Kasumi-1 (cell line): ENCODE results near the gene OSBP.
"Not testable (repeated sequence)": the region's sequence is repeated elsewhere in the genome, so short reads cannot be mapped to it uniquely, and the experiment has no call there.

ENCODE experiments used
- DNase-seq, 2 experiments: peaks; one replicate each; lab custom pipeline; 2025; lab: John Stamatoyannopoulos, UW

Gene OSBP

DNA sequence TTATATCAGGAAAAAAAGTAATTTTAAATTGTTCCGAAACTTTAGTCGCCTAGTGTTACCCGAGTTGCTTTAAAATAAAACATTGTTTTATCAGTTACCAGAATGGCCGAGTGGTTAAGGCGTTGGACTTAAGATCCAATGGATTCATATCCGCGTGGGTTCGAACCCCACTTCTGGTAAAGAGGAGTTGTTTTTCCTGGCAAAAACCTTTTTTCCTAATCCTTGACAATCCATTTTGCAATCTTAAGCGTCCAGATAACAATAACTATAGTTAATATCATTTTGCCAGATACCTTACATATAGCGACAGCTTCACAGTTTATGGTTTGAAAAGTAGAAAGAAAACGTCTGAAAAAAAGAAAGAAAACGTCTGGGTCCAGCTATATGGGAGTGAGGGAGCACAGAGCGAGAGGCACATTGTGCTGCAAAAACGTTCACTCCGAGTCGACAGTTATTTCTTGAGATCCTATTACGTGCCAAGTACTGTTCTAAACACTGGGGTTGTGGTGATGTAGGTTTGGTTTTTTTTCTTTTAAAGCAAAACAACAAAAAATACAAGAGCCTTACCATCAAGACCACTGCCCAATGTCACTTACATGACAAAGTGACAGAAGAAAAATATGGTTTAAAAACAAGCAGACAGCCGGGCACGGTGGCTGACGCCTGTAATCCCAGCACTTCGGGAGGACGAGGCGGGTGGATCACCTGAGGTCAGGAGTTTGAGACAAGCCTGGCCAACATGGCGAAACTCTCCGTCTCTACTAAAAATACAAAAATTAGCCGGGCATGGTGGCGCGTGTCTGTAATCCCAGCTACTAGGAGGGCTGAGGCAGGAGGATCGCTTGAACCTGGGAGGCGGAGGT is 63.7 kb downstream of the OSBP start:
- peak; percentile 64 to 67 for DNase-seq

DNA sequence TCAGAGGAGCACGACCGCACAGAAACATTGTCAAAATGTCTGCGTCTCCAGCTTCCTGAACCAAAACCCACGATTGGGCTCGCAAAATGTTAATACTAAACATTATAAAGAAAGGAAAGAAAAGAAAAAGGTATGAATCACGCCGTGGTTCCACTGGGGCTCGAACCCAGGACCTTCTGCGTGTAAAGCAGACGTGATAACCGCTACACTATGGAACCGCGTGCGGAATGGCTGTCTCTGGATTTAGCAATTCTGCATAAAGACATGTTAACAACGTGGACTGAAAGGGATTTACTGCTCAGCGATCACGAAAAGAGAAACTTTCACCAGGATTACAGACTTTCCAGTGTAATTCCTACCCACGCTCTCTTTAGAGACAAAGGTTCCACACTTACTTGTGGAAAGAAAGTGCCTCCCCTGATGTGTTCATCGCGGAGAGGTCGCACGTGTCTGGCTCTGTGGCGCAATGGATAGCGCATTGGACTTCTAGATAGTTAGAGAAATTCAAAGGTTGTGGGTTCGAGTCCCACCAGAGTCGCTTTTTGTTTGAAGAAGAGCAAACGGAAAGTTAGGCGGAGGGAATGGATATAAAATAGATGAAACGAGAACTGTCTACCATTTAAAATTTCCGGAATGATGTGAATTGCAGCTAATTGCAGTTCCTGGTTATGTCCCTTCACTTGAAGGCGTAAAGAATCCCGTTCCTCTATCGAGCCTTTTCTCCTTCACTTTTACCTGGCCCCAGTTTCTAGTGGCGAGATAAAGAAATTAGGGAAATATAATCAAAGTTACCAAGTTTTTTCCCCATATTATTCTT is 64.5 kb downstream of the OSBP start:
- DNase-seq = peak; percentile 86 to 87

DNA sequence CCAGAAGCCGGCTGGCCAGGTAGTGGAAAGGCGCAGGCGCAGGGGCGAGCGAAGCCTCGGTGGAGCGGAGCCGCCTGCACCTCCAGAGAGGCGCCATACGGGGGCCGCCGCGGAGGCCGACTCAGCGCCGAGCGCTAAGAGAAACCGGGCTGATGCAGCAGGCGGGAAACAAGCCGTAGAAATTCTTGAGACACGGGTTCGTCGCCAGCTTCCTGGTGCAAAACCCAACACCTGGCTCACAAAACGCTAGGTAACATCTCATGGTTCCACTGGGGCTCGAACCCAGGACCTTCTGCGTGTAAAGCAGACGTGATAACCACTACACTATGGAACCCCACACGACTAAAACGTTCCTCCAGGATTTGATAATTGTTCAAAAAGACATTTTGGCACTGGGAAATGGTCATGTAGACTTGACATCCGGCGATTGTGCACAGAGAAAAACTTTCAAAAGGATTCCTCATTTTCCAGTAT is 65.2 kb downstream of the OSBP start:
- peak; percentile 82 for DNase-seq

DNA sequence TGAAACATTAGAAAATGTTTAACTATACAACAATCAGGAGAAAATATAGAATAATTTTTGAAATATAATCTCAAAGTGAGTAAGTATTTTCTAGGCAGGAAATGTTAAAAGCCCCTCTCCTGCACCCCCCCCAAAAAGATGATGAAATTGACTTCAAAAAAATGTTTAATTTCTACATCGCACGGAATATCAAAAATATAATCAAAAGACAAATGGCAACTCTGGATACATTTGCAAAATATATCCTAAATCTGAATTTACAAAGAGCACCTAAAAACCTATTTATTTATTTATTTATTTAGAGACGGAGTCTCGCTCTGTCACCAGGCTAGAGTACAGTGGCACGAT is 67.3 kb downstream of the OSBP start:
- DNase-seq = no peak

DNA sequence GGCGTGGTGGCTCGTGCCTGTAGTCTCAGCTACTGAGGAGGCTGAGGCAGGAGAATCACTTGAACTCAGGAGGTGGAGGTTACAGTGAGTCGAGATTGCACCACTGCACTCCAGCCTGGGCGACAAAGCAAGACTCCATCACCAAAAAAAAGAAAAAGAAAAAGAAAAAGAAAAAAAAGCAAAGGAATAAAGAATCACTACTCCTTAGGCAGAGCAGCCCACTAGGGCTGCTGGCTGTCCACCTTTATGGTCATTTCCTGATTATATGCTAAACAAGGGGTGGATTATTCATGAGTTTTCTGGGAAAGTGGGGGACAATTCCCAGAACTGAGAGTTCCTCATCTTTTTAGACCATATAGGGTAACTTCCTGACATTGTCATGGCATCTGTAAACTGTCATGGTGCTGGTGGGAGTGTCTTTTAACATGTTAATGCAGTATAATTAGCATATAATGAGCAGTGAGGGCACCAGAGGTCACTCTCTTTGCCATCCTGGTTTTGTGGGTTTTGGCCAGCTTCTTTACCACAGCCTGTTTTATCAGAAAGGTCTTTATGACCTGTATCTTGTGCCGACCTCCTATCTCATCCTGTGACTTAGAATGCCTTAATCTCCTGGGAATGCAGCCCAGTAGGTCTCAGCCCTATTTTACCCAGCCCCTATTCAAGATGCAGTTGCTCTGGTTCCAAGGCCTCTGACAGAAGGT is 67.8 kb downstream of the OSBP start:
- not testable (repeated sequence) for DNase-seq

DNA sequence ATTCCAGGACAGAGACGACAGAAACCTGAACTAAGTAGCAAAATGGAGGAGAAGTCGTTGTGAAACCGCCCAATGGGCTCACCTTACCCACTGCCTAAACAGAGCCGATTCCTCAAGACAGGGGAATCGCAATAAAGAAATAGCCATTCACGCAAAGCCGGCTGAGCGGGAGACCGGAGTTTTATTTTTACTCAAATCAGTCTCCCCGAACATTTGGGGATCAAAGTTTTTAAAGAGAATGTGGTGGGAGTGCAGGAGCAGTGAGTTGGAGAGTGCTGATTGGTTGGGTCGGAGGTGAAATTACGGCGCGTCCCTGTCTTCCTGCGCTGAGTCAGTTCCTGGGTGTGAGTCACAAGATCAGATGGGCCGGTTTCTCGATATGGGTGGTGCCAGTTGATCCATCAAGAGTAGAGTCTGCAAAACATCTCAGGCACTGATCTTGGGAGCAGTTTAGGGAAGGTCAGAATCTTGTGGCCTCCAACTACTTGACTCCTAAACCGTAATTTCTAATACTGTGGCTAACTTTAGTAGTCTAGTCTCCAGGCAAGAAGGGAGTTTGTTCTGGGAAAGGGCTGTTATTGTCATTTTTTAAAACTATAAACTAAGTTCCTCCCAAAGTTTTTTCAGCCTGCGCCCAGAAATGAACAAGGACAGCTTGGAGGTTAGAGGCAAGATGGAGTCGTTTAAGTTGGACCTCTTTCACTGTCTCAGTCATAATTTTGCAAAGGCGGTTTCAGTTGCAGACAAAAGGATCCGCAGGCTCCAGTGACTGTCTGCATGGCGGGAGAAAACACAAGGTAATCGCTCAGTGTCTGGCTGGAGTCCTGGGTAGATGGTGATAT is 70.2 kb downstream of the OSBP start:
- DNase-seq = no peak

DNA sequence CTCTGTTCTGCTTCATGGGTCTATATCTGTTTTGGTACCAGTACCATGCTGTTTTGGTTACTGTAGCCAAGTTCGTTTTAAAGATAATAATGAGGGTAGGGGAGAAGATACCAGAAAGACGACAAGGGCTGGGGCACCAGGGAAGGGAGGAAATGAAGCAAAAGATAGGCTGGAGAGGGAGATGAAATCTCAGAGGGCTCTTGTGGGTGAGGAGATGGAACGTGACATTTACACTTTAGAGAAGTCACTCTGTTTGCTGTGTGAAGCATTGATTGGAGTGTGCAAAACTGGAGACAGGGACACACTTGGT is 70.8 kb downstream of the OSBP start:
- DNase-seq = no peak

DNA sequence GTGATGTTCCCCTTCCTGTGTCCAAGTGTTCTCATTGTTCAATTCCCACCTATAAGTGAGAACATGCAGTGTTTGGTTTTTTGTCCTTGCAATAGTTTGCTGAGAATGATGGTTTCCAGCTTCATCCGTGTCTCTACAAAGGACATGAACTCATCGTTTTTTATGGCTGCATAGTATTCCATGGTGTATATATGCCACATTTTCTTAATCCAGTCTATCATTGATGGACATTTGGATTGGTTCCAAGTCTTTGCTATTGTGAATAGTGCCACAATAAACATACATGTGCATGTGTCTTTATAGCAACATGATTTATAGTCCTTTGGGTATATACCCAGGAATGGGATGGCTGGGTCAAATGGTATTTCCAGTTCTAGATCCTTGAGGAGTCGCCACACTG is 71.9 kb downstream of the OSBP start:
- DNase-seq = not testable (repeated sequence)

DNA sequence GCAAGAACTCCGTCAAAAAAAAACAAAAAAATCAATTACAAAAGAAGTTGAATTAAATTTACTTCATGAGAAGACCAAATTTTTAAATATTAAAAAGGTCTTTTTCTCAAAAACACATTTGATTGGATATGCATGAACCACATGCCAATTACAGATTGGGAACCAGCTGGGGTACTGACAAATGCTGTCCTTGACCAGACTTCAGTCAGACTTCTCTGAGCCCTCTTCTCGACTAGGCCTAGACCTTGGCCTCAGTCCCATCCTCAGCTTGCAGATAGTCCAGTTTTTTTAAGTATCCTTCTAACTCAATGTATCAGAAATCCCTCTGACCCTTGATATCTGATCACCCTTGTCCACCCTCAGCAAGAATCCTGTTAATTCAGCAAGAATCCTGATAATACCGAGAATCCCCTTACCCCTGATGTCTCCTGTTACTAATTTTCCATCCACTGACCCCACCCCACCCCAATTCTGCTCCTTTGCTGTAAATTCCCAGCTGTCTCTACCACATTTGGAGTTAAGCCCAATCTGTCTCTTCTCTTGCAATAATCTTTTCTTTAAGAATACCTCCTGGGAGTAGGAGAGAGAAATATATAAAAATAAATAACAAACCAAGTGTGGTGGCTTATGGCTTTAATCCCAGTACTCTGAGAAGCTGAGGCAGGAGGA is 73.3 kb downstream of the OSBP start:
- DNase-seq = no peak

DNA sequence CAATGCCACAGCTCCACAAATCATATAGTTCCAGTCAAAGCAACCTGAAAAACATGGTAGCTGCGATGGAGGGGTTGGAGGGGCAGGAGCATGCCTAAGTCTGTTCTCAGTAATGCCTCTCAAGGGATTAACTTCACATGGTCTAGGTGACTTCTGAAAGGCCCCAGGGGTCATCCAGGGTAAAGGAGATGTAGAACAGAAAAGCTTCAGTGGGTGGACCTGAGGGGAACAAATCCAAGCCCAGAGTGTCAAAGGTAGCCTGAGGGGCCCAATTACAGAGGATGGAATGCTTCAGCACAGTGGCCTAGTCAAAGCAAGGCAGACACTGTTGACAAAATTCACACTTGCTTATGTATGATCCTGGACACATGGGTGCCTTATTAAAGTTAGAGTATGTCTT is 80.9 kb downstream of the OSBP start:
- DNase-seq = no peak

DNA sequence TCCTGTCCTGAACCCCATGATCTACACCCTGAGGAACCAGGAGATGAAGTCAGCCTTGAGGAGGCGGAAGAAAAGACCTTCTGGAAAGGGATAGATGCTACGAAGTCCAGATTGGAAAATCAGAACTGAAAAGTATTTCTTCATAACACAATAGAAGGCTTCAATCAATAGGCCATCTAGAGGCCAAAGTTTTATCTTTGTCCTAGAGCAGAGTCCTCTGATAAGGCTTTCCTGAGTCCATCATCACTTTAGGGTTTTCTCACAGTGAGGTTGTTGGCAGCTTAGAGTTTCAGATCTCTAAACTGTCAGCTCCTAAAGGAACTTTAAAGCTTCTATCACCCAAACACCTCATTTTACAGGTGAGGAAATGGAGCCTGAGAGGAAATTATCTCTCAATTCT is 83.0 kb downstream of the OSBP start:
- DNase-seq = no peak

DNA sequence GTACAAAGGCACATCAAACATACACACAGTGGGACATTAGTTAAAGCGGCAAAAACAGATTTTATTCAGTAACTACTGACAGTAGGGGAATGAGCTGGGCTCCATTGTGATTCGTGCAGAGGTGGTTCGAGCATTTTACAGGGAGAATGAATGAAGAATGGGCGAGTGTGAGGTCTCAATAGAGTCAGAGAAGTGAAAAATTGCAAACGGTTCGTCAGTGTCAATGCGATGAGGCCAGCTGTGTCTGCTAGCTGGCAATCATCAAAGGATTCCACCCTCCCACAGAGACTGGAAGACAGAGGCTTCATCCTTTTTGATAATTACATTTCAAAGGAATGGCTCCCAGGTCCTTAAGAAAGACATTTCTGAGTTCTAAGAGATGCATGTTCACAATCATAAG is 86.9 kb downstream of the OSBP start:
- no peak for DNase-seq
